GM12892 (cell line): ENCODE results near the gene GSC2.

ENCODE experiments used
- POLR2A ChIP-seq: IDR thresholded peaks from 2 replicates; pipeline ENCODE4 v1.6.1; 2011; ENCODE audit warnings: low read depth, low read length, control low read depth
- TAF1 ChIP-seq: IDR thresholded peaks from 2 replicates; pipeline ENCODE4 v1.6.1; 2011; ENCODE audit warnings: low read depth, mild to moderate bottlenecking, control low read depth, low read length, borderline replicate concordance

DNA sequence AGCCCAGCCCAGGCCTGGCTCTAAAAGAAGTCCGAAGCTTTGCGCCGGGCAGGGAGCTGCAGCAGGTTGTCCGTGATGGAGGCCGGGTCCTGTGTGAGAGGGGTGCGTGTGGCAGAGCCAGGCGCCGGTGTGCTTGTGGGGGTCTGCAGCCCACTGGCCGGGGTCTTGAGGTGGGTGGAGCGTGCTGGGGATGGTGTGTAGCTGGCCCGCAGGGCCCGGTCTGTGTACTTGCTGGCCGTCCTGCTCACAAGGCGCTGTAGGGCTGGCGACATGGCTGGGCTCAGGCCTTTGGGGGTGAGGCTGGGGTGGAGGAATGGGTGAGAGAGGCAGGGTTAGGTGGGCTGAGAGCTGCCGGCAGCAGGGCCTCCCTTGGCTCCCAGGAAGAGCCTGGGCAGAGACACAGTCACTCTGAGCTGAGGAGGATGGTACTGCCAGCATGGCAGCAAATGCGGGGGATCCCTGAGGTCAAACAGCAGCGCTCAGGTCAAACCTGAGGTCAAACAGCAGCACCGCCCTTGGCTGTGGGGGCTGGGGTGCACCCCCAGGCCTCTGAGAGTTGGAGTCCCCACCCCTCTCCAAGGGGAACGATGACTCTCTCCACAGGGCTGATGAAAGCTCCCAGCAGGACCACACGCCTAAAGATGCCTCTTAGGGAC lies 15.8 kb downstream of the GSC2 start:
- TF ChIP-seq POLR2A: no peak
- TF ChIP-seq TAF1: no peak
